GM18505 (cell line): ENCODE data around the gene ERH.

Experiments
- ATAC-seq: cut with Tn5 transposase; IDR thresholded peaks from one replicate; pipeline ENCODE4 v1.9.1; 2021; ENCODE audit not compliant: unreplicated experiment
- POLR2A ChIP-seq: IDR thresholded peaks from 4 replicates; pipeline ENCODE4 v1.6.1; 2011; ENCODE audit warnings: borderline replicate concordance; ENCODE audit not compliant: insufficient read depth, insufficient read length; ENCODE audit errors: extremely low read depth

The ERH gene

GRCh38 chr14:69375722-69376121 lies 22.4 kb downstream of the ERH start:
- no peak for TF ChIP-seq POLR2A
- no peak for ATAC-seq

- no peak for ATAC-seq
- no peak for TF ChIP-seq POLR2A
Measured at GRCh38 chr14:69375182-69375581, 22.9 kb downstream of the ERH start.

GRCh38 chr14:69374235-69374634 lies 23.9 kb downstream of the ERH start:
- no peak for TF ChIP-seq POLR2A
- ATAC-seq, result no peak

- no peak for TF ChIP-seq POLR2A
- ATAC-seq, result no peak
Measured at GRCh38 chr14:69373104-69373503, 25.0 kb downstream of the ERH start.

GRCh38 chr14:69372146-69372545 lies 26.0 kb downstream of the ERH start:
- TF ChIP-seq POLR2A, result no peak
- no peak for ATAC-seq

- no peak for ATAC-seq
- no peak for TF ChIP-seq POLR2A
Measured at GRCh38 chr14:69370061-69370460, 28.0 kb downstream of the ERH start.

GRCh38 chr14:69368381-69368780 lies 29.7 kb downstream of the ERH start:
- ATAC-seq, result no peak
- no peak for TF ChIP-seq POLR2A

DNA sequence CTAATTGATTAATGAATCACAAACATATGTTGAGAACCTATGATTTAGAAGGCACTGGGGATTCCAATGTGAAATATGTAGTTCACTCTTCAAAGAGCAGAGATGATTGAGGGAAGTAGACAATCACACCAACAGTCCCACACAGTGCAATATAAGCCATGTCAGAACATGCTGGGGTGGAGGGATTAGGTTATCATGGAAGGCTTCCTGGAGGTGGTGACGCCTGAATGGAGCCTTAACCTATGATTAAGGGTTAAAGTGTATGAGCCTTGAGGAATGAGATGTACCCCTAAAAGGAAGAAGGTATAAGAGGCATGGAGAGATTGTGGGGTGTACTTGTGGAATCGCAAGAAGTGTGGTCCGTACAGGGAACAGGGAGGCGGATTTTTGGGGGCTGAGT lies 31.3 kb downstream of the ERH start:
- ATAC-seq, result no peak
- TF ChIP-seq POLR2A, result no peak

DNA sequence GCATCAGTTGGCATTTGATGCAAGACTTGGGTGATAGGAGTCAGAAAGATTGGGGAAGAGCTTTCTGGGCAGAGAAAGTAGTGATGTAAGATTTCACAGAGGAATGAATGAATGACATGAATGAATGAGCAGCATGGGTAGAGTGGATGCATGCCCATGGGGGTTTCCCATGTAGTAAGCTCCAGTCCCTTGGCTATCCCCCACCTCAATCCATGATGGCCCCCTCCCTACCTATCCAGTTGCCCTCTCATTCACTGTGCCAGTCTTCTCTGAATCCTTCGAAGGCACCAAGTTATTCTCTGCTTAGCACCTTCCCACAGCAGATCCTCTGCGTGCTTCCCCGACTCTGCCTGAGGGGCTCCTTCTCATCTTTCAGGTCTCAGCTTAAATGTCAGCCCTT lies 32.0 kb downstream of the ERH start:
- ATAC-seq, result no peak
- no peak for TF ChIP-seq POLR2A

DNA sequence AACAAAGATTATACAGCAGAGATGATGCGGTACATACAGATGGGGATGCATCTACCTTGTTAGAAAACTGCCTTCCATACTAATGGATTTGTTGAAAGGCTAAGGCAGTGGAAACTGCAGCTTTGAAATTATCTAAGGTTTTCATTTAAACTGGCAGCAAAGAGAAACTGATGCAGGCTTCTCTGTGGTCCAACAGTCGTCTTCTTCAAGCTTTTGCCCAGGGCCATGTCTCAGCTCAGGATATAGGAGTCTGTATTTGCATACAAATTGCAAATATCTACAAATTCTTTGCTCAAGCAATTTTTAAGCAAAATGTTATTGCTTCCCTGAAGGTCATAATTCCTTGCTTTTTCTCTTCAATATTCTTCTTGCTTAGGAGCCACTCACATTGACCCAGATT lies 33.7 kb downstream of the ERH start:
- TF ChIP-seq POLR2A, result no peak
- no peak for ATAC-seq

- TF ChIP-seq POLR2A, result no peak
- no peak for ATAC-seq
Measured at GRCh38 chr14:69363964-69364363, 34.1 kb downstream of the ERH start.

GRCh38 chr14:69363055-69363454 lies 35.0 kb downstream of the ERH start:
- no peak for ATAC-seq
- TF ChIP-seq POLR2A, result no peak

- no peak for TF ChIP-seq POLR2A
- ATAC-seq, result no peak
Measured at GRCh38 chr14:69360438-69361108, 37.5 kb downstream of the ERH start.

GRCh38 chr14:69358966-69359365 lies 39.1 kb downstream of the ERH start:
- no peak for TF ChIP-seq POLR2A
- no peak for ATAC-seq
